ENCODE results near the gene LIM2. TPM values are rescaled to one million over a fixed set of nuclear protein-coding genes. Genes with fewer than 3 reads are reported as not detected.

Gene LIM2
- total and polyA plus RNA-seq, 2 of the 4 experiments (the other 2 are of a cell fraction): not detected

GRCh38 chr19:51380379-51380778 lies 7.4 kb downstream of the LIM2 start:
- Histone ChIP-seq H4K20me1 (ENCODE audit: insufficient read depth, low read length) (no peaks in the 10 kb centered on the region), H2AFZ (replicated peaks; ENCODE audit: low read length, poor library complexity) (no peak overlapping the region), H3K27ac (ENCODE audit: insufficient read depth, low read length) (no peak overlapping the region), H2BK20ac (ENCODE audit: low read depth, low read length) (no peak overlapping the region), H3K9me1 (ENCODE audit: insufficient read depth, low read length) (no peaks in the 10 kb centered on the region), H4K5ac (ENCODE audit: low read depth, low read length) (no peak overlapping the region), H3K4ac (ENCODE audit: low read depth, low read length) (no peak overlapping the region), H2AK5ac (ENCODE audit: low read depth, low read length) (no peak overlapping the region), H3K56ac (ENCODE audit: extremely low read depth, insufficient read depth, low read length) (no peak overlapping the region), H3K18ac (ENCODE audit: low read depth, low read length) (no peak overlapping the region), H2BK5ac (ENCODE audit: low read depth, low read length, poor library complexity, severe bottlenecking) (no peak overlapping the region), H2AK9ac (replicated peaks; ENCODE audit: low read depth, low read length, poor library complexity) (peak overlapping the region; percentile 16), H2BK120ac (ENCODE audit: low read depth, low read length) (no peak overlapping the region), H3K23ac (ENCODE audit: low read depth, low read length) (no peak overlapping the region), H3K9me3 (ENCODE audit: control insufficient read depth, insufficient read depth, low read length) (no peaks in the 10 kb centered on the region), H3K79me1 (ENCODE audit: low read depth in 1 of 2, low read length in 2 of 2) (no peaks in the 10 kb centered on the region), H2BK15ac (ENCODE audit: low read depth, low read length) (no peak overlapping the region), H3K9ac (ENCODE audit: low read depth, low read length) (no peak overlapping the region), H3K4me1 (ENCODE audit: control insufficient read depth, insufficient read depth, low read length) (no peaks in the 10 kb centered on the region), H4K8ac (ENCODE audit: low read depth in 2 of 2, low read length in 2 of 2) (no peak overlapping the region), H3K27me3 (ENCODE audit: control insufficient read depth, insufficient read depth, low read length) (no peaks in the 10 kb centered on the region), H3K36me3 (ENCODE audit: control insufficient read depth, insufficient read depth, low read length) (no peaks in the 10 kb centered on the region), H4K91ac (ENCODE audit: insufficient read depth, low read depth, low read length) (no peak overlapping the region), H3K4me3 (ENCODE audit: insufficient read depth, low read depth, low read length) (no peak overlapping the region), H3K14ac (replicated peaks; ENCODE audit: low read depth, low read length) (no peak overlapping the region), H3K4me2 (ENCODE audit: low read depth, low read length) (no peak overlapping the region)
- intact Hi-C loops (cut with micrococcal nuclease) (no loop called here), dilution Hi-C loops (cut with HindIII; ENCODE audit: low sequenced_read_pairs, unreplicated experiment) (no loop called here), in situ Hi-C loops (cut with MboI; ENCODE audit: low sequenced_read_pairs) (no loop called here)
- no TSS peak for BruUV-seq (replicated peaks)
- ATAC-seq (ENCODE audit: low read depth) (no peak), DNase-seq (no peak)
- 79% methylated on average over 5 of the region's 9 CpGs; no CpG with 5 or more reads in 1 of the 2 experiments for WGBS, 2 experiments (ENCODE audit: extremely low coverage in 2 of 2, insufficient read length in 1 of 2)
- ChIA-PET POLR2A (ENCODE audit: unreplicated experiment) (no interaction called here), CTCF (interaction anchor here (1.6 kb wide), 1 partner anchor 10 kb away, joined by 3 read pairs; no protein-coding TSS in a partner anchor)
- TF ChIP-seq FOS (IDR thresholded peaks at IDR 0.05; ENCODE audit: low read depth, low read length): no peak
- no peak for TF ChIP-seq SMC3 (IDR thresholded peaks at IDR 0.05; ENCODE audit: low read depth, low read length)

All from IMR-90 (cell line).